HG03196 (cell line): ENCODE results near the gene LGR6.

Experiments used
- ATAC-seq: cut with Tn5 transposase; IDR thresholded peaks from one replicate; pipeline ENCODE4 v1.9.1; 2021; ENCODE audit not compliant: unreplicated experiment

Gene LGR6

DNA sequence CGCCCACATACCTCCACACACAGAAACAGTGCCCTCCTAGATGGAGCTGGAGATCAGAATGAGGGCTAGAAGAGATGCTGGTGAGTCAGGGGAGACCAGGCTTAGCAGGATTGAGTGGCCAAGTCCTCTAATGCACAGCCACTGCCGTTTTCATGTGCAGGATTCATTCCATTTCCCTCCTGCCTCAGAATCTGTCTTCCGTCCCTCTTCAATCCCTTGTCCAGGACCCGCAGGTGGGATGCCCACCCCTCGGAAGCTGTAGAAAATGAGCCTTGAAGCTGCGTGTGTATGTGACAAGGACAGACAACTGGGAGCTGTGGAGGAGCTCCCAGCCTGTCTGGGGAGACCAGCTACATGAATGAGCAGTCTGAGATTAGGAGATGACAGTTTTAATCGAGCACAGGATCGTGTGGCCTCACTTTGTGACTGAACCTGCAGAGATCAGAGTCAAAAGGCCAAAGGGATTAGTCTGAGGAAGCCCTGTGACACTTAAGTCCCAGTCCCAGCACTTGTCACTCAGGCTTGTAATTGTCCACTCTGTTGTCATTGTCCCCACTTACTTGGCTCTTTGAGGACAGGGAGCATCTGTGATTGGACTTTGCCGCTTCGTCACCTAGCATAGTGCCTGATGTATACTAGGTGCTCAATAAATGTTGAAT lies 22.0 kb downstream of the LGR6 start:
- ATAC-seq: no peak

DNA sequence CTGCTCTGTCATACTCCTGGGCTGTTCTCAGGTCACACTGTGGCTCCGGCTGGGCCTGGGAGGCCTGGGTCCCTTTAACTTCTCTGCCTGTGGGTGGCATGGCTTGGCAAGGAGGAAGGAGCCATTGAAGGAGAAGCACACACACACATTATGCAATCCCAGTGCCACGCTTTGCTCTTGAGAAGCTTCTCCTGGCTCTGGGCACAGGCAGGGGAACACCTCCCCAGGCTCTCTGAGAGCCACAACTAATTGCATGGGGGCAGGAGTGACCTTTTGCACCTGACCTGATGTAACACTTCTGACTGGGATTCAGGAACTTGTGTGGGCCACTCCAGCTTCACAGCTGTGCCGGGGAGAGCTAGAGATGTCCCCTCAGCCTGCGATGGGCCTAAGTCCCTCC lies 23.1 kb downstream of the LGR6 start:
- no peak for ATAC-seq

DNA sequence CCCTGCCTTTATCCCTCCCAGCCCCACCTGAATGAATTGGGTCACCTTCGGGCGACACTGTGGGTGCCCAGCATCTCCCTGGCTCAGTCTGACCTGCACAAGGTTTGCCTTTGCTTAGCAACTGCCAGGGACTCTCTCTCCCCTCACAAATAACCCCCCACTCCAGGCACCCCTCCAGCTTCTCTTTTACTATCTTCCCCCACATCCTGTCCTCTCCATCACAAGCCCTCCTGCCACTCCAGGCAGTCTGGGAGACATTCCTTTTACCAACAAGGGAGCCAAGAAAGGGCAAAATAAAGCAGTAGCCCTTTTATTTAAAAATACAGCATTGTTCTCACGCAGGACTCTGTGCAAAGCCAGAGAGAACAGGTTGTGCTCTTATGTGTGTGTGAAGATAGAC lies 23.9 kb downstream of the LGR6 start:
- no peak for ATAC-seq

DNA sequence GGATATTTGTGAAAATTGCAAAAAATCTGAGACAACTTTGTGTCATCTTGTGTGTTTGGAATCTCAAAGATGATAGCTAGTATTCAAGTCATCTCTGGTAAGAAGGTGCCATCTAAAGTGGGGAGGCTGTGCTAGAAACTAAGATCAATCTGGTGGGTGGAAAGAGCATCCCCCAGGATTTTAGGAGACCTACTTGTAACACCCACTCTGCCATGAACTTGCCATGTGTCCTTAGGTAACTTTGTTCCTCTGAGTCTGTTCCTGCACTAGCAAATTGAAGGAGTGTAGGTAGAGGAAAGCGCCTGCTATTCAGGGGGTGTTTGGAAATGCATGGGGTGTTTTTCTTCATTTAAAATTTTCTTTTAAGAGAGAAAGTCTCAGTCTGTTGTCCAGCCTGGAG lies 24.4 kb downstream of the LGR6 start:
- no peak for ATAC-seq

DNA sequence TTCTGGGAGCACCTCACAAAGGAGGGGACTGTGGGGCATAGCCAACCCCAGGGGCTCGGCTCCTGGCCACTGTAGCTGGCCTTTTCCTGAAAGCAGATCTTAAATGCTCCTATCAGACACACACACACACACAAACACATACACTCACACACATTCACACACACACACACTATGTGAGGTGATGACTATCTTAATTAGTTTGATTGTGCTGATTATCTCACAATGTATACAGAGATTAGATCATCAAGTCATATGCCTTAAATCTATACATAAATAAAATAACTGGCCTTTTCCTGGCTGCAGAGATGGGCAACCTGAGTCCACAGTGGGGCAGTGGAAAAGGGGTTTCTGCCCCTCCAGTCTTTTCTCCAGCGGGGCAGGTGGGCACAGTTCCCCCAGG lies 27.1 kb downstream of the LGR6 start:
- ATAC-seq: no peak

DNA sequence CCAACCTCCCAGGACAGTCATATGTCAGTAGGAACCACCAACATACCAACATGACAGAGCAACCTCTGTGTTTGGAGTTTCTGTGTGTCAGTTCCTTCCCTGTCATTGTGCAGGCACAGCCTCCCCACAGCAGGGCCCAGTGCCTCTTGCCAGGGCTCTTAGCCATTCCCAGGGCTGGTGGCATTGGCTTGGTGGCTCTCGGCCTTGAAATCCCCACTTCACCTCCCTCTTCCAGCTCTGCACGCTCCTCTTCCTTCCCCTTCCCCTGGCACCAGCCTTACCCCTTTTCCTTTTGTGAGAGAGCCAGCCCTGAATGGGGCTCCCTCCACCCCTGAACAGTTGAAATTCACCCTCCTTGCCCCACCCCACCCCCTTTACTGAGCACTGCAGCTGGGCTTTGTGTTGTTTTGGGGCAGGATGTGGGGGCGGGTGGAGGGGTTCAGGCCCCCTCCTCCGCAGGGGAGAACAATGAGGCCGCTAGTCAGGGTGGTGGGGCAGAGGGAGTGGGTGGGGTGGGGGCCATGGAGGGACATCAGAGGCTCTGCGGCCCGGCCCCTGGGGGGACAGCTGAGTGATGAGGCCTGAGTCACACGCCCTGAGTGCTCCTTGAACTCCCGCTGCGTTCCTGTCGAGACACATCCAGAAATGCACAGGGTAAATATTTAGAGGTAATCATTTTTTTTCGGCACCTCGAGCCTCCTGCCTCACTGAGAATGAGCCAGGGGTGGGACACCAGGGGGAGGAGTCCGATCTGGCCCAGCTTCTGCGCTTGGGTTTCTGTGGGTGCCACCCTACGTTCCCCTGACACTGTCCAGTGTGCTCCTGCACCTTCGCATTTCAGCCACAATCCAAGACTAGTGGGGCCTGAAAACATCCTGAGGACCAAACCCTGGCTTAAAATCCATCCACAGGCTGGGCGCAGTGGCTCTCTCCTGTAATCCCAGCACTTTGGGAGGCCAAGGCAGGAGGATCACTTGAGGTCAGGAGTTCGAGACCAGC lies 28.6 kb downstream of the LGR6 start:
- ATAC-seq: no peak

DNA sequence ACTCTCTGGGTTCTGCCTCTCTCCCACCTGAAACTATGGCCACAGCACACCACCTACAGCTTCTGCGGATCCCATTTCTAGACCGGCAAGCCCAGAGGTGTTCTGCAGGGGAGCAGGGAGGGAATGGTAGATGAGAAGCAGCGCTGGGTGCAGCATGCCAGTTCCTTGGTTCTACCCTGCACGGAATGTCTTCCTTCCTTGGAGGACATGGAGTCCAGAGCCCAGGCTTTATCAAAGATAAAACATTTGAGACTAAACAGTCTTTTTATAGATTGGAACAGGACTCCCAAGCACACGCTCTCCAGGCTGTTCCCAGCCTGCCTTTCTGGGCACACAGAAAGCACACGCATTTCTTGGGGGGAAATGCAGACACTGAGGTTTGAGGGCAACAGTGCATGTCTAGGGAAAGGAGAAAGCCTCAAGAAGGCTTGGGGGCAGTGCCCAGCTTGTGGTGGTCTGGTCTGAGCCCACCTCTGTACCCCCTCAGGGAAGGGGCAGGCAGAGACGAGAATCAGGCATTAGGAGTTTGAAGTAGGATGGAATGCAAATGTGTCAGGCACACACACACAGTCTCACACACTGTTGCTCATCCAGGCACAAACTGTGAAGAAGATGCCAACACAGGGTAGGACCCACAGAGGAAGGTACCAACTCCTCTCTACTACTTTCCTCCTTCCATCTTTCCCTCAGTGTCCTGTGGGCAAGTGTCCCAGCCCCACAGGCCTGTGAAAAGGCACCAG lies 29.7 kb downstream of the LGR6 start:
- no peak for ATAC-seq

DNA sequence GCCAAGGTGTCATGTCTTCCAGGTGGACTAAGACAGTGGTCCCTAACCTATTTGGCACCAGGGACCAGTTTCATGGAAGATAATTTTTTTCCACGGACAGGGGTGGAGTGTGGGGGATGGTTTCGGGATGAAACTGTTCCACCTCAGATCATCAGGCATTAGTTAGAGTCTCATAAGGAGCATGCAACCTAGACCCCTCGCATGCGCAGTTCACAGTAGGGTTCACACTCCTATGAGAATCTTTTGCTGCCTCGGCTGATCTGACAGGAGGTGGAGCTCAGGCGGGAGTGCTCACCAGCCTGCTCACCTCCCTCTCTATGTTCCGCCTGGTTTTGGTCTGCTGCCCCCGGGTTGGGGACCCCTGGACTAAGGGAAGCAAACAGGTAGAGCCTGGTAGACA lies 30.9 kb downstream of the LGR6 start:
- no peak for ATAC-seq

DNA sequence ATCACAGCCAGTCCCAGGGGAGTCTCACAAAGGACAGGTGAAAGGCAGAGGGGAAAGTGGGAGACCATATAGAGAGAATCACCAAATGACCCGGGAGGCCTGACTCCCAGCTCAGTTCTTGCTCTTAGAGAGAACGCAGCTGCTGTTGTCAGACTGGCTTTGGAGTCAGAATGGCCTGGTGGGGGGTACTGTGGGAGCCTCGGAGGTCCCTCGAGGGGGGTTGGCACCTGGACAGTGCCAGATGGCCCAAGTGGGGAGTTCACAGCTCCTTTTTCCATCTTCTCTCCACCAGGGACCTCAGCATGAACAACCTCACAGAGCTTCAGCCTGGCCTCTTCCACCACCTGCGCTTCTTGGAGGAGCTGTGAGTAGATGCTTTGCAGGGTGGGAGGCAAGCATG lies 31.5 kb downstream of the LGR6 start:
- ATAC-seq: no peak

DNA sequence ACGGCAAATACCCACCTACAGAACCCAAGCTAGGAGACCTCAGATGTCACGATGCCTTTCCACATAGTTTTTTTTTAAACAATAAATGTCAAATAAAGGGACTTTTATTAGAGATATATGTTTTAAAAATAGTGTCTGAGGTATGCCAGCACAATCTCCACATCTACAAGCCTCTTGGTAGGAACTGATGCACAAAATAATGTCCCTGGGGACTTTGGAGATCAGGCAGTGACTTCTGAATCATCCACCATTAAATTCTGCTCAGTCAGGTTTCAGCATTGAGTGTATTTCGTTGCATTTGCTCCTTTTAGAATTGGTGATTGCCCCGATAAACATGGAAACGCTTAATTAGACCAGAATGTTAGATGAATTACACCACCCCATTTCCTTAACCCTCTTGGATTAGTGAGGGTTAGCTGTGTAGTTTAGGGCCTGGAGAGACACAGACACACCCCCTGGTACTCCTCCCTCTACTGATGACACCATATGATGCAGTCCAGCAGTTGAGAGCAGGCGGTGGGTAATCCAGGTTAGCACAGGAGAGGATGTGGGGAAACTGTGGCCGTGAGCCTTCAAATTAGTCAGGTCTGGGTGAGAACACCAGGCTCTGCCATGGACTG lies 33.6 kb downstream of the LGR6 start:
- ATAC-seq: no peak

DNA sequence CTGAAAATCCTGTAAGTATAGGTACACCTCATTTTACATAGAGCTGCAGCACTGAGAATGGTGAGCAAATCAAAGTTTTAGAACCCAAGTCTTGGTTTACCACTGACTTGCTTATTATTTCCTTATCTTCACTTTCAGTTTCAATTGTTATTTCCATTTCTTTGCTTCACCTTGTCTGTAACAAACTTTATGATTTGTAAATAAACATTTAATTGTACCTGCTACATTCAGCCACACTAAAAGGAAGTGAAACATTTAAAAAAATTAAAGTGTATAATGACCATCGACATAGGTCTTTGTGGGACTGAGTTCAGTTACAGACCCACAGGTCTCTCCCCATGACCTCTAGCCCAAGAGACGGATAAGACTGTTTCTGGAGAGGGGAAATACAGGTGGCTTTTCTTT lies 34.4 kb downstream of the LGR6 start:
- no peak for ATAC-seq

DNA sequence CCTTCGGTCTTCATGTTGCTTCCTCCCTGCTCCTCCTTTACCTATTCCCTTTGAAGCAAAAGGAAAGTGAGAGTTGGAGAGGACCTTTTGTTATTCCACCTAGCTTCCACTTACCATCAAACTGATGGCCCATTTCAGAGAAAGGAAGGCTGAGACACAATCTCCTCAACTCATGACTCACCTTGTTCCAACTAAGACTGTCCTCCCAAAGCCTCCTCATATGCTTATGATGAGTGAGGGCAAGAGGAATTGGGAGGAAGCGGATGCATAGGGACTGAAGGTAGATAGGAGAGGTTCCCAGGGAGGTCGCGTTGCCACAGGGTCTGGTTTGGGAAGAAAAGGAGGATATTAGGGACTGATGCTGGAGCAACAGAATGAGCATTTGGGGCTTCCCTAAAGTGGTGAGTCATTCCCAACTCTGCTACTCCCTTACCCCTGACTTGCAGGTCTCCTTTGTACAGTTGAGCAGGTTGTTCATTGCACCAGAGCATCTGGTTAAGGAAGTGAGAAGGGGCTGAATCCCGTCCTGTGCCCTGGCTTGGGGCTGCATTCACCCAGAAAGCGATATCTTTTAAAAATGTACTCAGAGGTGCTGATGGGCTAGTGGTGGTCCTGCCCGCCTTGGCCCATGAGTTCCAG lies 35.0 kb downstream of the LGR6 start:
- no peak for ATAC-seq

DNA sequence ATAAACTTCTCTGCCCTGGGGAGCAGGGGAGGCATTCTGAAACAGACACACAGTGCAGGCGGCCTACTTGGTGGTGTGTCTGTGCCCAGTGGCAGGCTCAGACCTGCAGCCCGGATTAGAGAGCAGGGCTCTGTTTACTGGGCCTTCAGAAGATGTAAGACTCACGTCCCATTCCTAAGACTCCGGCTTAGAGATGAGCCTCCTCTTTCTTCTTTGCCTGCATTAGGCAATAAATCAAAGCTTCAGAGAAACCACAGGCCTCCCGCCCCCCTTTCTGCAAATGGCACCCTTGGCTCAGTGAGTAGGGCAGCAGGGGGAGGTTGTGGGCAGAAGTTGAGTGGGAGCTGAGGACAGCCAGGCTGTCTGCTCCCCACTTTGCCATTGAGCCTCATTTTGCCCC lies 35.8 kb downstream of the LGR6 start:
- no peak for ATAC-seq

DNA sequence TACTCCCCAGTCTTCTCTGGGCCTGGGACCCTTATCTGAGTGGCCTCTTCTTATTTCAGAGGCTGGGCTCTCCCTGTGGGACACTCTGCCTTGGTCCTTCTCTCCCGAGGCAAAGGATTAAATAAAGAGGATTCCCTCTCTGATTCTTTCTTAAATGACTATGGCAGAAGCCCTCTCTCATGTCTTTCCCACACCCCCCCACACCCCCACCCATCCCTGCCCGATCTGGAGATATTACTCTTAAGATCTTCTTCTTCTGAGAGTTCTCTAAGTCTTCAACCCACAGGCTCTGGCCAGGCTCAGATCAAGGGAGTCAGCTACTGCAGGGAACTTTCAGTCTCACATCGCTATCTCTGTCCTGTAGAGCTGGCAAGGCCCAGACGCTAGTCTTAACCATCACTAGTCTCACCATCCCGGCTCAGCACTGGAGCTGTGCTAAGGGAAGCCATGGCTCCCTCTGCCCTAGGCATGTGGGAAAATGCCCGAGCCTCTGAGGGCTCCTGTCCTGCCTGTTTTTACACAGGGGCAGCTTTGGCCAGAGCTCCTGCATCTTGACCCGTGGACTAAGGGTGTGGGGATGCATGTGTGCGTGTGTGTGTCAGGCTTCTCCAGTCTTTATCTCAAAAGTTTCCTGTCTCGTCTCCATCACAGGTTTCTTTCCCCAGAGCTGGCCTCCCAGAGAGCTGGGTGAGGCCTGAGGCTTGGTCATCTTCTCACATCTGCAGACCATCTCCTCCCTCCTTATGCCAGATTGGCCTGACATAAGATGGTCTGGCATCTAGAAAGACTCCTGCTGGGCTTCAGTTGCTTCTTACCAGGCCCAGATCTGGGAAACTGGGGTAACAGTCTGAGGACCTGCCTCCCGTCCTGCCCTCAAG lies 36.7 kb downstream of the LGR6 start:
- no peak for ATAC-seq

DNA sequence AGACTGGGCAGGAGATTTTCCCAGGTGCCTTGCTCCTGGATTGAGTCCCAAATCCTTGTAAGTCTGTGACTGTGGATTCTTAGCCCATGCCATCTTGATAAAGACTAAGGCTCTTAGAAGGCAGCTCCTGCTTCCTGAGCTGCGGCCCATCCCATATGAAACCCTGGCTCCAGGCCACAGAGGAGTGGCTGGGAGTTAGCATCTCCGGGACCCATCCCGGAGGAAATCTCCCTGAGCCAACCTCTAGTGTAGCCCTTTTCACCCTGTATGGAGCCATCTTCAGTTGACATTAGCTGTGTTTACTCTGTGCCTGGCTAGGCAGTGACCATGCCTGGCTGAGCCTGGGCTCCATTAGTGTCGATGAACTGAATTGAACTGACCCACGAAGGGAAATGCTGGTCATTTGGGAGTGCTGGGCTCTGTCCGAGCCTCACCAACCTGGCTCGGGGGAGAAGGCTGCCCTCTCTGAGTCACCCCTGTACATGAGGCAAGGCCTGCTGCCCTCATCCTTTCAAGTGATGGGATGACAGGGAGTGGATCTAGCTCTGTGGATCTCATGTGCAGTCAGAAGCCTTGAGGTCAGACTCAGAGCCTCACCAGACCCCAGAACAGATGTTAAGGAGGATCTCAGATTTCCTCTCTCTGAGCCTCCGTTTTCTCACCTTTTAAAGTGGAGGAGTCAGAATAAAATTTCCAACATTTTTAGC lies 37.5 kb downstream of the LGR6 start:
- no peak for ATAC-seq

DNA sequence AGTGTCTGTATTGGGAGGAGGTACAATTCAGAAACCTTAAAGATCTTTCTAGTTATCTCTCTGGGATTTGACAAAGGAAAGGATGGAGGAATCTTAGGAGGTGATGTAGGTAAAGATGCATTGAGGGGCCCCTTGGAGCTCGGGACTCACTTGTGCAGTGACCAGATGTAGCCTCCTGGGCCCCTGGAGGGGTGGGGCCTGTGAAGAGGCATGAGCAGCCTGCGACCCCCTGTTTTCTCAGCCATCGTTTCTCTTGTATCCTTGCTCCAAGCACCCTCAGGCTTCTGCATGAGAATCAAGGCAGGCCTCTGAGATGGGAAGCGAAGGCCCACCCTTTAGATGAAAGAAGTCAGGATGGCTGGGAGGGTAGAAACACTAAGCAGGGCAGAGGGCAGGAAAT lies 39.6 kb downstream of the LGR6 start:
- no peak for ATAC-seq

DNA sequence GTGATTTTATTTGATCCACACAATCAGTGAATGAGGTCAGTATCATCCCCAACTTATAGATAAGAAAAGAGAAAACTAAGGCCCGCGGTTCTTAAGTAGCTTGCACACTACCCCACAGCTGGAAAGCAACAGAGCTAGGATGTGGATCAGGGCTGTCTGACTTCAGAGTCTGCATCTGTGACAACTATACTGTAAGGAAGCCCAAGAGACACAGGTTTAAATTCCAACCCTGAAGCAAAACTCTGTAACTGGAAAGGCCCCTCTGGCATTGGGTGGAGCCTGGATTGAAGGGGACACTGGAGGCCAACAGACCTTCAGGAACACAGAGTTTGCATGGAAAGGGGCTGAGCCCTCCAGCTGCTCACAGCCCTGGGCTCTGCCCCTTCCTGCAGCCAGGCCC lies 40.2 kb downstream of the LGR6 start:
- ATAC-seq: no peak

DNA sequence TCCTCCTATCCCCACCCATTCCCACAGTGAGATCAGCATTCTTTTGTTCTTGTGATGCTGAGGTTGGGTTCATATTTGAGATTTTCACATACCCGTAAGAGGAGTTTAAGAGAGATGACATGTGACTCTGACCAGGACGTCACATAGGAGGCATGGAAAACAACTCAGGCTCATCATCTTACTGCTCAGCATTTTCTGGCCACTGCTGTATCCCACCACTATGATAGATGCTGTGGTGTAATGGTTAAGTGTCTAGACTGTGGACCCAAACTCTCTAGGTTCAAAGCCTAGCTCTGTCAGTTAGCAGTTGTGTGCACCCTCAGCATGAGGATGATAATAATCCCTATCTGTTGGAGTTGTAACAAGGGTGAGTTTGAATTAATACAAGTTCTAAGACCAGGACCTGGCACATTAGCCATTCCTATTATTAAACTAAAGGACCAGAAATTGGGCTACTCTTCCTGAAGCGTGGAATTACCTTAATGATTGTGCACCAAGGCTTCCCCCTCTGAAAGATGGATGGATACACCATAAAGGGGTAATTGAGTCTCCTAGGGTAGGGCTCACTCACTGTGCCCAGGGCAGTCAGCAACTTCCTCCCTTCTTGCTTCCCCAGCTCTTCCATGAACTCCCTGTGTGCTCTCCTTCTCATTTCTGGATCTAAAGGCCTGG lies 40.9 kb downstream of the LGR6 start:
- no peak for ATAC-seq
